LNCAP (cell line): ENCODE measurements around the gene ZDHHC3.

Source experiments
- CTCF ChIP-seq: fragments of 450-650 bp; IDR thresholded peaks from 2 replicates; pipeline ENCODE4 v1.5.1; 2017; ENCODE audit warnings: mild to moderate bottlenecking

The ZDHHC3 gene

GRCh38 chr3:45003406-45003805, 27.4 kb upstream of the ZDHHC3 start:
- no peak for TF ChIP-seq CTCF

DNA sequence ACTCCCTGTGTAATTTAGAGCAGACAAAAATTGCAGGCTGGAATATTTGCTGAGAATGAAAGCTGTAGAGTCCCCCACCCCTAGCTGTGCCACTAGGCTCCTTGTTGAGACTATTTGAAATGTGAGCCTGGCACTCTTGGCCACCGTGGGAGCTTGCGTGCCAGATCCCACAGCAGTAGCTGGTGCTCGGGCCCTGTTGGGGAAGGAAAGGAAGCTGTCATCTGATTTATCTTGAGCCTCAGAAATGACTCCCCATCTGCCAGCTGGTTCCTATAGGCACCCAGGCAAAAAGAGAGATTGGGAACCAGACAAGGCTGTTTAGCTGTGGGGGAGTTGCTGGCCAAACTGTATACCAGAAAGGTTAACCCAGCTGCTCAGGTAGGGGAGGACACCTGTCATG, 26.7 kb upstream of the ZDHHC3 start:
- no peak for TF ChIP-seq CTCF

- no peak for TF ChIP-seq CTCF
Observed at GRCh38 chr3:45002139-45002660, 26.2 kb upstream of the ZDHHC3 start.

- no peak for TF ChIP-seq CTCF
Observed at GRCh38 chr3:45001738-45002137, 25.8 kb upstream of the ZDHHC3 start.

DNA sequence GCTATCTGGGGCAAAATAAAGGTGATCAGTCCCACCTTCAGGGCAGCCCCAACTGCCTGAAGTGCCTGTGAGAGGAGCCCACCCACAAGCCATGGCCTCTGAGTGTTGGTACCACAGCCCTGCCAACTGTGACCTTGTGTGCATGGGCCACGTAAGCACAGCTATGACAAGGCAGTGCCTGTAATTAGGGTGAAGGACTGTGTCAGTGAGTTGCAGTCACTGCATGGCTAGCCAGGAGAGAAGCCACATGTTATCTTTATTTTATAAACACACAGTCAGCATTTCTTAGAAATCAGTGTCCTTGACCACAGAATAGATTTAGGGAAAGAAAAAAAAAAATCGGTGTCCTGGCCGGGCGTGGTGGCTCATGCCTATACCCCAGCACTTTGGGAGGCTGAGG, 24.8 kb upstream of the ZDHHC3 start:
- TF ChIP-seq CTCF = no peak

DNA sequence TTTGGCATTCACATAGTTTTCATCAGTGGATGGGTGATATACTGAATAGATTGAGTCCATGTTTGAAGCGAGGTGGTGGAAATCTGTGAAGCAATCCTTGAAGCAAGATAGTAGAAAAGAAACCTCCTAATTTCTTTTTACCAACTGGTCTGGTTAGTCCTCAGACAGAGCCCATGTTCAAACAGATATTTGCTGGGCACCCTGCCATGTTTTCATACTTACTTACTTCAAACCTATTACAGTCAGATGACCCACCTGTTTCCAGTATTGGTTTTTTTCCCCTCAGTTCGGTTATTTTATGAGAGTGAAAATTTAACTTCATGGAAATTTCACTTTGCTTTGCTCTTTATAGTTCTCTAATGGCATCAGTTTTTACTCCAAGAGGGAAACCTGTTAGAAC, 23.8 kb upstream of the ZDHHC3 start:
- no peak for TF ChIP-seq CTCF

- no peak for TF ChIP-seq CTCF
Observed at GRCh38 chr3:44996556-44996969, 20.6 kb upstream of the ZDHHC3 start.

DNA sequence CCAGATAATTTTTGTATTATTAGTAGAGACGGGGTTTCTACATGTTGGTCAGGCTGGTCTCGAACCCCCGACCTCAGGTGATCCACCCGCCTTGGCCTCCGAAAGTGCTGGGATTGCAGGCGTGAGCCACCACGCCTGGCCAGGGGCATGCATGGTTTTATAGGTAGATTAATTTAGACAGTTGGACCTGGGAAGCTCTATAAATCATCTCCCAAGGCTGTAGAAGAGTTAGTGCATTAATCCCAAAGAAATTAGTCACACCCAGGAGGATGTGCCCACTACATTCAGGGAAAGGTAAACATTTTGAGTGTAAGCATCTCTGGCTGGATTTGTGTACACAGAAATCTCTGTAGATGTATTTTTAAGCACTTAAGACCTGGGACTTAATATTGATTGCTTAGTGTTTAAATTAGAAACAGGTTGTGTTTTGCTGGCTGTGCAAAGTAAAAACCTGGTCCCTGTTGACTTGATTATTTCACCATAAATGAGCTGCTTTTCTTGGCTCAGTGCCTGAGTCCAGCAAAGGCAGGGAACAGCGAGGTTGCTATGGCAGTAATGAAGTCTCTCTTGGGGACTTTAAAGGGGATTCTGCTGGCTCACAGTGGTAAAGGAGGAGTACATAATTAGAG, 19.3 kb upstream of the ZDHHC3 start:
- no peak for TF ChIP-seq CTCF
